GM10248 (cell line): ENCODE measurements around the gene ZSWIM5.
"Not testable (repeated sequence)": the region's sequence is repeated elsewhere in the genome, so short reads cannot be mapped to it uniquely, and the experiment has no call there.

Source experiments
- CTCF ChIA-PET: fragments of 300-600 bp; sonication (Branson Sonifier 250); formaldehyde crosslinking; extraction: SDS; loops from one replicate; lab custom pipeline; 2021; ENCODE audit warnings: antibody characterized with exemption; lab: Yijun Ruan, JAX
- POLR2A ChIA-PET: fragments of 350-650 bp; sonication (Branson Sonifier 250); formaldehyde crosslinking; extraction: SDS; loops from one replicate; lab custom pipeline; 2020; ENCODE audit warnings: antibody characterized with exemption; lab: Yijun Ruan, JAX
- DNase-seq: peaks from one replicate; pipeline ENCODE4 v3.0.0; 2012; ENCODE audit errors: extremely low spot score
- CTCF ChIP-seq: IDR thresholded peaks from 2 replicates; pipeline ENCODE4 v1.5.1; 2012; ENCODE audit warnings: mild to moderate bottlenecking, low read depth; ENCODE audit errors: extremely low read depth, missing control alignments, control extremely low read depth

Gene ZSWIM5

GRCh38 chr1:45117766-45118165 is 88.6 kb downstream of the ZSWIM5 start:
- no peak for DNase-seq
- CTCF ChIA-PET: no interaction called here
- no peak for TF ChIP-seq CTCF
- POLR2A ChIA-PET: no interaction called here

- DNase-seq: no peak
- ChIA-PET CTCF (no interaction called here), POLR2A (no interaction called here)
- no peak for TF ChIP-seq CTCF
Observed at GRCh38 chr1:45116820-45117219, 89.6 kb downstream of the ZSWIM5 start.

- ChIA-PET CTCF (no interaction called here), POLR2A (no interaction called here)
Observed at GRCh38 chr1:45116340-45116739, 90.1 kb downstream of the ZSWIM5 start.

GRCh38 chr1:45115198-45115597 is 91.2 kb downstream of the ZSWIM5 start:
- CTCF ChIA-PET, DNase-seq, POLR2A ChIA-PET: not testable (repeated sequence)

More at GRCh38 chr1:45116340-45116739, 90.1 kb downstream of the ZSWIM5 start:
- TF ChIP-seq CTCF: no peak
- DNase-seq: no peak

- CTCF ChIA-PET: no interaction called here
- no peak for DNase-seq
- no peak for TF ChIP-seq CTCF
- POLR2A ChIA-PET: no interaction called here
Observed at GRCh38 chr1:45112661-45113060, 93.7 kb downstream of the ZSWIM5 start.

- POLR2A ChIA-PET: no interaction called here
- CTCF ChIA-PET: no interaction called here
- TF ChIP-seq CTCF: no peak
- DNase-seq: no peak
Observed at GRCh38 chr1:45111239-45111638, 95.2 kb downstream of the ZSWIM5 start.

- CTCF ChIA-PET: no interaction called here
- TF ChIP-seq CTCF: no peak
- POLR2A ChIA-PET: no interaction called here
- DNase-seq: no peak
Observed at GRCh38 chr1:45107782-45108181, 98.6 kb downstream of the ZSWIM5 start.

GRCh38 chr1:45106864-45107263 is 99.5 kb downstream of the ZSWIM5 start:
- CTCF ChIA-PET, POLR2A ChIA-PET, DNase-seq: not testable (repeated sequence)

- POLR2A ChIA-PET, CTCF ChIA-PET, DNase-seq: not testable (repeated sequence)
Observed at GRCh38 chr1:45106156-45106545, 100.3 kb downstream of the ZSWIM5 start.

GRCh38 chr1:45105486-45106155 is 100.8 kb downstream of the ZSWIM5 start:
- POLR2A ChIA-PET, DNase-seq, CTCF ChIA-PET: not testable (repeated sequence)
